IPS DF 6.9 (cell line): ENCODE results near the gene MUSTN1.

Experiments
- DNase-seq: peaks from one replicate; pipeline ENCODE4 v3.0.0-alpha.2; 2013; ENCODE audit warnings: low read depth, low spot score
- H3K27ac ChIP-seq: one replicate; pipeline ENCODE4 v1.5.1; 2013; ENCODE audit warnings: low read length, control low read depth
- H3K27me3 ChIP-seq: 2 replicates; pipeline ENCODE4 v1.6.1; 2013; ENCODE audit warnings: mild to moderate bottlenecking, low read length; ENCODE audit not compliant: control insufficient read depth, insufficient read depth
- H3K36me3 ChIP-seq: 2 replicates; pipeline ENCODE4 v1.6.1; 2013; ENCODE audit warnings: low read length; ENCODE audit not compliant: control insufficient read depth, insufficient read depth
- H3K4me1 ChIP-seq: 2 replicates; pipeline ENCODE4 v1.6.1; 2013; ENCODE audit warnings: low read length; ENCODE audit not compliant: control insufficient read depth, insufficient read depth
- H3K4me3 ChIP-seq: 2 replicates; pipeline ENCODE4 v1.5.1; 2013; ENCODE audit warnings: mild to moderate bottlenecking, low read length
- H3K9me3 ChIP-seq: 2 replicates; pipeline ENCODE4 v1.6.1; 2013; ENCODE audit warnings: low read length, inconsistent platforms; ENCODE audit not compliant: control insufficient read depth, insufficient read depth
- WGBS: extraction: QIAGEN DNeasy Blood & Tissue Kit; methylation state at CpG from one replicate; pipeline ENCODE4 v1.1.7; 2013; ENCODE audit warnings: mixed read lengths, missing lambda C conversion rate; ENCODE audit not compliant: insufficient read length, insufficient coverage; 5-methylcytosine and 5-hydroxymethylcytosine counted together

Gene MUSTN1

GRCh38 chr3:52844290-52844975 lies 9.6 kb upstream of the MUSTN1 start:
- Histone ChIP-seq H3K4me3 (no peak overlapping the region), H3K36me3 (no peaks in the 10 kb centered on the region; the same call in 1 of the 2 replicates), H3K9me3 (no peaks in the 10 kb centered on the region), H3K4me1 (no peaks in the 10 kb centered on the region), H3K27me3 (no peaks in the 10 kb centered on the region), H3K27ac (no peak overlapping the region)
- DNase-seq: no peak
- WGBS: no CpG with 5 or more reads among the region's 18 CpGs

- H3K27me3 ChIP-seq: no peaks in the 10 kb centered on the region
These were observed 9.1 kb upstream of the MUSTN1 start for GRCh38 chr3:52843881-52844280.

DNA sequence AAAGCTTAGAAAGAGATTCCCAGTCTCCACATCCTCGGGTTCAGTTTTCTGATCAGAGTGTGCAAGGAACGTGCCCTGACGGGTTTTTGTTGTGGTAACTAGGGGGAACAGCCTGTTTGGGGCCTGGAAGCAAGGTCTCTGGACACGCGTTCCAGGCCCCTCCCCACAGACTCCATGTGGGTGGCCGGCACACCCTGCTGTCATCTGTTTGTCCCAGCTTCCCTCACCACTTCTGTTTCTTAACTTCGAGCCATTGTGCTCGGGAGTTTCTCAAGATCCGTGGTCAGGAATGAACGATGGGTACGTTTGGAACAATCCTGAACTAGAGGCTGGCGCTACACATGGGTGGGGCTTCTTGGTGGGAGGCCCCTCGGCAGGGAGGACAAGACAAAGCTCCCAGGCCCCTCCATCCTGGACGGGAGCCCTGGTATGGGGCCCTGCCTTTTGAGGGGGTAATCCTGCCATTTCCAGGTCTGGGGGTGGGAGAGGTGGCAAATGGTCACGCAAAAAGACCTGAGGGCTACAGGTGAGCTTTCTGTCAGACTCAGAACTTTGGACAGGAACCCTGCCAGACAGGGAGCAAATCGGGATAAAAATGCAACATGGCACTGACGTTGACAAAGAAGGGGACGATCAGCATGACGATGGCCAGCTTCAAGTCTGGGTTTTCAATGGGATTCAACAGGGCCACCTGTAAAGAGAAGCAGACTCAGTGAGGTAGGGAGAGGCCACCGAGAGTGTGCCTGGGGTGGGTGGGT lies 8.5 kb upstream of the MUSTN1 start:
- no peak overlapping the region for H3K27ac ChIP-seq
- H3K27me3 ChIP-seq: no peaks in the 10 kb centered on the region
- no peaks in the 10 kb centered on the region for H3K4me1 ChIP-seq
- H3K9me3 ChIP-seq: no peaks in the 10 kb centered on the region
- no peak overlapping the region for H3K4me3 ChIP-seq
- no CpG with 5 or more reads among the region's 20 CpGs for WGBS
- H3K36me3 ChIP-seq: no peaks in the 10 kb centered on the region; the same call in 1 of the 2 replicates
- DNase-seq: no peak

More at GRCh38 chr3:52843881-52844280, 9.1 kb upstream of the MUSTN1 start:
- H3K4me3 ChIP-seq: no peak overlapping the region
- no peak overlapping the region for H3K27ac ChIP-seq
- H3K9me3 ChIP-seq: no peaks in the 10 kb centered on the region
- no CpG with 5 or more reads among the region's 2 CpGs for WGBS
- DNase-seq: no peak
- no peaks in the 10 kb centered on the region for H3K4me1 ChIP-seq
- no peaks in the 10 kb centered on the region; the same call in 1 of the 2 replicates for H3K36me3 ChIP-seq

DNA sequence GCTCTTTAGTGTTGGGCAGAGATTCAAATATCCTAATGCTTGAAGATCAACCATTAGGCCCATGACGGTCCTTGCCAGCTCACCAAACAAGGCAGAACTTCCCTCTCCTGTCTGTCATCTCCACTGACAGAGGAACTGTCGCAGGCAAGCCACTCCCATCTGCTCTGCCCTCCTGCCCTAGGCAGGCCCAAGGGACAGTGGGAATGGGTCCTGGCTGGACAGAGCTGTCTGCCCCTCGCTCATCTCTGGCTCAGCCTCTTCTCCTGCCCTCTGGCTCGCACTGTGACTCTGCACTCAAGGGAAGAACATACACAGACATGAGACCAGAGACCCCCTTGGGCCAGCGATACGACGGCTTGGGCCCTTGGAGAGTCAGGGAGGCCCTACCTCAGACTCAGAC lies 7.6 kb upstream of the MUSTN1 start:
- H3K9me3 ChIP-seq: no peaks in the 10 kb centered on the region
- no peaks in the 10 kb centered on the region for H3K4me1 ChIP-seq
- no peak for DNase-seq
- no CpG with 5 or more reads among the region's 7 CpGs for WGBS
- no peaks in the 10 kb centered on the region; the same call in 1 of the 2 replicates for H3K36me3 ChIP-seq
- no peak overlapping the region for H3K4me3 ChIP-seq
- H3K27me3 ChIP-seq: no peaks in the 10 kb centered on the region
- no peak overlapping the region for H3K27ac ChIP-seq

GRCh38 chr3:52841981-52842340 lies 7.1 kb upstream of the MUSTN1 start:
- no peaks in the 10 kb centered on the region for H3K27me3 ChIP-seq
- DNase-seq: no peak
- H3K4me1 ChIP-seq: no peaks in the 10 kb centered on the region
- no peak overlapping the region for H3K27ac ChIP-seq
- no peak overlapping the region for H3K4me3 ChIP-seq
- no peaks in the 10 kb centered on the region for H3K9me3 ChIP-seq
- no peaks in the 10 kb centered on the region; the same call in 1 of the 2 replicates for H3K36me3 ChIP-seq
- no CpG with 5 or more reads among the region's 12 CpGs for WGBS

GRCh38 chr3:52841211-52841980 lies 6.6 kb upstream of the MUSTN1 start:
- Histone ChIP-seq H3K4me3 (no peak overlapping the region), H3K9me3 (no peaks in the 10 kb centered on the region), H3K4me1 (no peaks in the 10 kb centered on the region), H3K27ac (no peak overlapping the region), H3K27me3 (no peaks in the 10 kb centered on the region), H3K36me3 (no peaks in the 10 kb centered on the region; the same call in 1 of the 2 replicates)
- WGBS: no CpG with 5 or more reads among the region's 12 CpGs
- no peak for DNase-seq

GRCh38 chr3:52839892-52840545 lies 5.2 kb upstream of the MUSTN1 start:
- WGBS: no CpG with 5 or more reads among the region's 23 CpGs
- Histone ChIP-seq H3K27me3 (no peaks in the 10 kb centered on the region), H3K36me3 (no peaks in the 10 kb centered on the region; the same call in 1 of the 2 replicates), H3K4me1 (no peaks in the 10 kb centered on the region), H3K4me3 (no peak overlapping the region), H3K27ac (no peak overlapping the region), H3K9me3 (no peaks in the 10 kb centered on the region)
- no peak for DNase-seq

GRCh38 chr3:52839268-52839575 lies 4.4 kb upstream of the MUSTN1 start:
- WGBS: no CpG with 5 or more reads among the region's 2 CpGs
- Histone ChIP-seq H3K4me3 (no peak overlapping the region), H3K27me3 (no peaks in the 10 kb centered on the region), H3K9me3 (no peaks in the 10 kb centered on the region), H3K27ac (no peak overlapping the region), H3K36me3 (no peaks in the 10 kb centered on the region; the same call in 1 of the 2 replicates), H3K4me1 (no peaks in the 10 kb centered on the region)
- no peak for DNase-seq

DNA sequence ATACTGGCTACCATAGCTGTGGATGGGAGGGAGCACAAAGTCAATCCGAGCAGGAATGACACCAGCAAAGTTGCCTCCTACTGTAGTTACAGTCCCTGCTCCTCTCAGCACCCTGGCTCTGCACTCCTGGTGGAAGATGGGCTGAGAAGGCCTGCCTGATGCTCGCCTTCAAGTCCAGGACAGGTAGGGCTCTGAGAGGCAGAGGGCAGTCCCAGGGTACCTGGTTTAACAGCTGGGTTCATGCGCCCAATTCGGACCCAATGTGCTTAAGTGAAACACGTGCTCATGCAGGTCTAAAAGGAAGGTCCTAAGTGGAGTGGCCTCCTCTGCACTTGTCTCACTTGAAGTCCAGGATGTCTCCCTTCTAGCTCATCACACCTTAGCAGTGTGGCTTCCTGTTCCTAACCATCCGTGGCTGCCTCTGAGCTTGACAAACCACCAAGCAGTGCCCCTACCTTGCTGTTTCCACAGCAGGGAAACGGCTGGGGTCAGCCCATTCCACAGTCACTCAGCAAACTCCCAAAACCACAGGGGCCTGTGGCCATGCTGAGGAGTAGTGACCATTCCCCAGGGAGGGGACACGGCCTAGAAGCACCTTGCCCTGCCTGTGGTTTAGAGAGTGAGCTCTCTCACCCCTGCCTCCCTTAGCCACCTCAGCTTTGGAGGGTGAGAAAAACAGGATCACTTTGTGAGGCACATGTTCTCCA lies 3.9 kb upstream of the MUSTN1 start:
- WGBS: no CpG with 5 or more reads among the region's 8 CpGs
- no peaks in the 10 kb centered on the region for H3K4me1 ChIP-seq
- H3K36me3 ChIP-seq: no peaks in the 10 kb centered on the region; the same call in 1 of the 2 replicates

More for the DNA sequence above, 3.9 kb upstream of the MUSTN1 start:
- no peaks in the 10 kb centered on the region for H3K9me3 ChIP-seq
- no peaks in the 10 kb centered on the region for H3K27me3 ChIP-seq
- DNase-seq: no peak
- no peak overlapping the region for H3K27ac ChIP-seq
- no peak overlapping the region for H3K4me3 ChIP-seq
